Sigmoid colon (tissue), 3 donors: ENCODE data around the gene AMHR2.
A peak's percentile ranks its signal among the peaks of the same experiment; 100 is the strongest.

Experiments used
- CTCF ChIP-seq, 4 experiments: fragments of 450-650 bp in 3 of 4; fragments of 200-600 bp in 1 of 4; IDR thresholded peaks; one replicate each; pipeline ENCODE4 v1.5.1; 2016 to 2019; ENCODE audit warnings: antibody characterized with exemption in 4 of 4, mild to moderate bottlenecking in 3 of 4, moderate library complexity in 2 of 4
- POLR2A ChIP-seq, 2 donors: fragments of 450-650 bp; IDR thresholded peaks; one replicate each; pipeline ENCODE4 v1.6.1; 2016; ENCODE audit warnings: antibody characterized with exemption in 2 of 2, mild to moderate bottlenecking in 2 of 2, moderate library complexity in 2 of 2

GRCh38 chr12:53441040-53441833, 17.6 kb downstream of the AMHR2 start, which contains the start of gene PRR13:
- TF ChIP-seq CTCF (IDR thresholded peaks at IDR 0.05) (no peak), POLR2A (IDR thresholded peaks at IDR 0.05) (peak; percentile 97 to 98)
